Hepatocyte (in vitro differentiated cells): Measurements from ENCODE around the gene CITED4. TPM values are rescaled to one million over a fixed set of nuclear protein-coding genes. Genes with fewer than 3 reads are reported as not detected.
A peak's percentile ranks its signal among the peaks of the same experiment; 100 is the strongest.

Experiments used
- DNase-seq: peaks from one replicate; pipeline ENCODE4 v3.0.0-alpha.2; 2016; ENCODE audit warnings: low spot score
- H2AFZ ChIP-seq: fragments of 200-600 bp; sonication (generic); 2 replicates; pipeline ENCODE4 v1.6.0; 2016; ENCODE audit warnings: antibody characterized with exemption, mild to moderate bottlenecking
- H3K27ac ChIP-seq: fragments of 200-600 bp; sonication (generic); 2 replicates; pipeline ENCODE4 v1.5.1; 2016; ENCODE audit warnings: mild to moderate bottlenecking
- H3K27me3 ChIP-seq: fragments of 200-600 bp; sonication (generic); 2 replicates; pipeline ENCODE4 v1.6.1; 2016
- H3K36me3 ChIP-seq: fragments of 200-600 bp; sonication (generic); replicated peaks from 2 replicates; pipeline ENCODE4 v1.5.1; 2016; ENCODE audit warnings: low read depth; ENCODE audit not compliant: insufficient read depth
- H3K4me1 ChIP-seq: fragments of 200-600 bp; sonication (generic); 2 replicates; pipeline ENCODE4 v1.5.1; 2016; ENCODE audit warnings: mild to moderate bottlenecking, moderate library complexity; ENCODE audit not compliant: insufficient read depth
- H3K4me2 ChIP-seq: fragments of 200-600 bp; sonication (generic); 2 replicates; pipeline ENCODE4 v1.6.0; 2016
- H3K4me3 ChIP-seq: fragments of 200-600 bp; sonication (generic); 2 replicates; pipeline ENCODE4 v1.5.1; 2016; ENCODE audit warnings: mild to moderate bottlenecking
- H3K79me2 ChIP-seq: fragments of 200-600 bp; sonication (generic); 2 replicates; pipeline ENCODE4 v1.6.0; 2017; ENCODE audit warnings: mild to moderate bottlenecking
- H3K9me2 ChIP-seq: fragments of 200-600 bp; sonication (generic); replicated peaks from 2 replicates; pipeline ENCODE4 v1.6.0; 2017; ENCODE audit warnings: mild to moderate bottlenecking; ENCODE audit not compliant: insufficient read depth
- H3K9me3 ChIP-seq: fragments of 200-600 bp; sonication (generic); 2 replicates; pipeline ENCODE4 v1.5.1; 2016; ENCODE audit warnings: low read depth, mild to moderate bottlenecking
- H4K20me1 ChIP-seq: fragments of 200-600 bp; sonication (generic); 2 replicates; pipeline ENCODE4 v1.6.0; 2016; ENCODE audit warnings: mild to moderate bottlenecking; ENCODE audit not compliant: insufficient read depth, poor library complexity, severe bottlenecking
- CTCF ChIP-seq: fragments of 200-600 bp; sonication (generic); IDR thresholded peaks from 2 replicates; pipeline ENCODE4 v1.5.1; 2016; ENCODE audit warnings: antibody characterized with exemption, mild to moderate bottlenecking; ENCODE audit not compliant: poor library complexity
- EZH2 ChIP-seq: fragments of 200-600 bp; sonication (generic); IDR thresholded peaks from 2 replicates; pipeline ENCODE4 v1.6.1; 2016; ENCODE audit warnings: antibody characterized with exemption, mild to moderate bottlenecking, borderline replicate concordance
- EZH2phosphoT487 ChIP-seq: fragments of 200-600 bp; sonication (generic); IDR thresholded peaks from one replicate; pipeline ENCODE4 v1.6.1; 2018; ENCODE audit warnings: antibody characterized with exemption, mild to moderate bottlenecking, low read depth, moderate library complexity; ENCODE audit not compliant: unreplicated experiment, severe bottlenecking
- WGBS: methylation state at CpG from one replicate; pipeline ENCODE4 v1.1.6; 2016; ENCODE audit warnings: low lambda C conversion rate; ENCODE audit errors: missing lambda C conversion rate; 5-methylcytosine and 5-hydroxymethylcytosine counted together
- polyA plus RNA-seq: library from polyadenylated mRNA; unstranded; fragments of >200 nt; fragmentation: Nextera tagmentation; extraction: Ambion mirVana; gene quantifications from 2 replicates; pipeline ENCODE4 v1.2.1, GENCODE V29; 2016
- total RNA-seq: library from RNA; depleted of rRNA; stranded (reverse); fragments of >200 nt; gene quantifications from 2 replicates; pipeline ENCODE4 v1.2.3, GENCODE V29; 2014

The CITED4 gene
- total and polyA plus RNA-seq, 2 experiments from 2014 or later = 6.8 to 29.0 TPM

- H4K20me1 ChIP-seq = no peaks in the 10 kb centered on the region
- peaks cover 31% of the 10 kb centered on the region for H3K4me1 ChIP-seq
- H3K27ac ChIP-seq = peak overlapping the region; percentile 56
- no peak overlapping the region for H3K4me3 ChIP-seq
- no peaks in the 10 kb centered on the region for H3K79me2 ChIP-seq
- no peaks in the 10 kb centered on the region for H3K36me3 ChIP-seq
- no peak overlapping the region for H2AFZ ChIP-seq
- H3K4me2 ChIP-seq = no peak overlapping the region
- H3K9me3 ChIP-seq = no peaks in the 10 kb centered on the region
- TF ChIP-seq EZH2 (no peak), EZH2phosphoT487 (no peak), CTCF (no peak)
- peak; percentile 66 for DNase-seq
- no peaks in the 10 kb centered on the region for H3K9me2 ChIP-seq
- 69% methylated on average over 4 of the region's 4 CpGs for WGBS
- H3K27me3 ChIP-seq = no peaks in the 10 kb centered on the region
These were observed 6.0 kb upstream of the CITED4 start for GRCh38 chr1:40868051-40868723.

GRCh38 chr1:40861224-40862003 is 749 bp downstream of the CITED4 start:
- DNase-seq = peak; percentile 81

GRCh38 chr1:40860706-40861223 is 1.4 kb downstream of the CITED4 start:
- Histone ChIP-seq H3K9me2 (no peaks in the 10 kb centered on the region), H3K9me3 (no peaks in the 10 kb centered on the region), H3K4me2 (peak overlapping the region; percentile 95), H3K27ac (no peak overlapping the region), H3K4me3 (no peak overlapping the region), H4K20me1 (no peaks in the 10 kb centered on the region), H3K4me1 (peaks cover 20% of the 10 kb centered on the region), H3K79me2 (no peaks in the 10 kb centered on the region), H3K36me3 (no peaks in the 10 kb centered on the region), H3K27me3 (peaks cover 17% of the 10 kb centered on the region), H2AFZ (peak overlapping the region; percentile 76)
- TF ChIP-seq EZH2 (no peak), EZH2phosphoT487 (no peak), CTCF (no peak)
- WGBS = 58% methylated on average over 10 of the region's 10 CpGs
- DNase-seq = no peak

More at GRCh38 chr1:40861224-40862003, 749 bp downstream of the CITED4 start:
- peak; percentile 33 for TF ChIP-seq EZH2
- TF ChIP-seq EZH2phosphoT487 = no peak
- no peak for TF ChIP-seq CTCF
- Histone ChIP-seq H3K4me1 (peaks cover 26% of the 10 kb centered on the region), H3K4me3 (peak overlapping the region; percentile 67), H3K4me2 (peak overlapping the region; percentile 95), H3K27ac (no peak overlapping the region), H3K79me2 (no peaks in the 10 kb centered on the region), H2AFZ (peak overlapping the region; percentile 76), H3K9me3 (no peaks in the 10 kb centered on the region), H3K9me2 (no peaks in the 10 kb centered on the region), H4K20me1 (no peaks in the 10 kb centered on the region), H3K27me3 (peaks cover 17% of the 10 kb centered on the region), H3K36me3 (no peaks in the 10 kb centered on the region)
- 6% methylated on average over 28 of the region's 98 CpGs for whole genome bisulfite sequencing
